PC-9 (cell line): ENCODE data around the gene PCBP1. TPM values are rescaled to one million over a fixed set of nuclear protein-coding genes. Genes with fewer than 3 reads are reported as not detected.
A peak's percentile ranks its signal among the peaks of the same experiment; 100 is the strongest.

ENCODE experiments used
- Bru-seq: library from RNA; stranded (reverse); fragments of 400-500 nt; gene quantifications from one replicate; lab custom pipeline; 2021; lab: Mats Ljungman, UMichigan
- BruChase-seq, 2 experiments: library from RNA; stranded (reverse); fragments of 400-500 nt; gene quantifications; one replicate each; lab custom pipeline; 2021; lab: Mats Ljungman, UMichigan
- BruUV-seq: library from RNA; stranded (reverse); fragments of 400-500 nt; replicated peaks from 2 replicates; lab custom pipeline; 2021; lab: Mats Ljungman, UMichigan
- CTCF ChIA-PET: fragments of 300-600 bp; sonication (Branson Sonifier 250); formaldehyde crosslinking; loops from one replicate; lab custom pipeline; 2022; ENCODE audit warnings: antibody characterized with exemption; lab: Charles Lee
- POLR2A ChIA-PET: fragments of 300-600 bp; sonication (Branson Sonifier 250); formaldehyde crosslinking; loops from one replicate; lab custom pipeline; 2022; ENCODE audit warnings: antibody characterized with exemption; ENCODE audit not compliant: unreplicated experiment; lab: Charles Lee
- DNase-seq, 2 experiments: peaks; one replicate each; pipeline versions ENCODE4 v3.0.0 to v3.0.0-alpha.2; 2015 to 2022; ENCODE audit warnings: mixed read lengths in 1 of 2
- H2AFZ ChIP-seq: fragments of 200-600 bp; sonication (generic); 2 replicates; pipeline ENCODE4 v1.8.1; 2017; ENCODE audit warnings: antibody characterized with exemption
- H3F3A ChIP-seq: fragments of 200-600 bp; sonication (generic); 2 replicates; pipeline ENCODE4 v1.8.1; 2017; ENCODE audit warnings: antibody characterized with exemption, mild to moderate bottlenecking, low read depth; ENCODE audit not compliant: insufficient read depth
- H3K27ac ChIP-seq: fragments of 200-600 bp; sonication (generic); 2 replicates; pipeline ENCODE4 v1.6.1; 2016; ENCODE audit warnings: mixed run types
- H3K27me3 ChIP-seq: fragments of 200-600 bp; sonication (generic); 2 replicates; pipeline ENCODE4 v1.6.1; 2016; ENCODE audit warnings: low read depth, mixed run types; ENCODE audit not compliant: insufficient read depth
- H3K36me3 ChIP-seq: fragments of 200-600 bp; sonication (generic); 2 replicates; pipeline ENCODE4 v1.6.1; 2016; ENCODE audit warnings: low read depth, mixed run types
- H3K4me1 ChIP-seq: fragments of 200-600 bp; sonication (generic); replicated peaks from 2 replicates; pipeline ENCODE4 v1.6.1; 2016; ENCODE audit warnings: mixed run types; ENCODE audit not compliant: insufficient read depth
- H3K4me2 ChIP-seq: fragments of 200-600 bp; sonication (generic); 2 replicates; pipeline ENCODE4 v1.6.1; 2017; ENCODE audit warnings: mixed run types
- H3K4me3 ChIP-seq: fragments of 200-600 bp; sonication (generic); 2 replicates; pipeline ENCODE4 v1.6.1; 2016; ENCODE audit warnings: mixed run types
- H3K79me2 ChIP-seq: fragments of 200-600 bp; sonication (generic); 2 replicates; pipeline ENCODE4 v1.6.1; 2017; ENCODE audit warnings: low read depth, mixed run types
- H3K9me2 ChIP-seq: fragments of 200-600 bp; sonication (generic); 2 replicates; pipeline ENCODE4 v1.8.1; 2017; ENCODE audit warnings: mild to moderate bottlenecking; ENCODE audit not compliant: insufficient read depth
- H3K9me3 ChIP-seq: fragments of 200-600 bp; sonication (generic); 2 replicates; pipeline ENCODE4 v1.8.1; 2016; ENCODE audit warnings: low read depth; ENCODE audit not compliant: insufficient read depth
- H4K20me1 ChIP-seq: fragments of 200-600 bp; sonication (generic); 2 replicates; pipeline ENCODE4 v1.8.1; 2017; ENCODE audit not compliant: insufficient read depth
- CTCF ChIP-seq: fragments of 200-600 bp; sonication (generic); conservative IDR thresholded peaks from 2 replicates; pipeline ENCODE4 v1.6.1; 2017; ENCODE audit warnings: mixed run types, antibody characterized with exemption, mild to moderate bottlenecking, moderate library complexity
- EZH2 ChIP-seq: fragments of 200-600 bp; sonication (generic); IDR thresholded peaks from 2 replicates; pipeline ENCODE4 v1.8.0; 2017; ENCODE audit warnings: antibody characterized with exemption, low read depth
- intact Hi-C: fragments of 100-400 bp; cut with micrococcal nuclease; formaldehyde crosslinking; loops from one replicate; pipeline ENCODE4 v1.10.0; 2022; ENCODE audit not compliant: unreplicated experiment
- long read RNA-seq: library from polyadenylated mRNA; stranded (forward); transcript quantifications from one replicate; pipeline ENCODE4 v2.0.0, GENCODE V29; 2022
- total RNA-seq: library from RNA; stranded (reverse); gene quantifications from 2 replicates; pipeline ENCODE4 v1.2.3, GENCODE V29; 2021

Gene PCBP1
- 148 and 227 TPM in 2 replicates for total RNA-seq
- Bru-seq, nascent RNA, result percentile 97 among the genes with signal in this experiment
- BruChase-seq, experiment 1, labeled RNA remaining after a 2-hour chase, result percentile 100 among the genes with signal in this experiment
- percentile 100 among the genes with signal in this experiment for BruChase-seq, experiment 2, labeled RNA remaining after a 6-hour chase
- long read RNA-seq, transcript PCBP1-201 (1 exons, 1,750 nt), result major isoform, 312 of 312 reads
- long read RNA-seq, partial matches to known transcripts, result 0 of 312 reads
- long read RNA-seq, other reads (novel, unspliced or antisense), result 0 of 312 reads

GRCh38 chr2:70086838-70087701 is at the start of gene PCBP1:
TSS of gene PCBP1 (plus strand) at chr2:70087477. CDS start at chr2:70087744, 267 bp downstream.
- peaks cover 43% of the 10 kb centered on the region for H3K4me1 ChIP-seq
- peak within 1 kb of the TSS; percentile 98 for H3K4me3 ChIP-seq
- H3K27ac ChIP-seq, result peak within 1 kb of the TSS; percentile 100
- peak within 1 kb of the TSS; percentile 85 for H2AFZ ChIP-seq
- peaks cover 32% of the 10 kb centered on the region for H3K36me3 ChIP-seq
- H3K9me2 ChIP-seq, result no peaks in the 10 kb centered on the region
- peak within 1 kb of the TSS; percentile 93 for H3K4me2 ChIP-seq
- ChIA-PET CTCF (no interaction called here), POLR2A (interaction anchor here (0.6 to 0.8 kb wide), 4 partner anchors 37 to 173 kb away, joined by 4 to 11 read pairs (median 7); partner anchors contain the start of gene MXD1)
- intact Hi-C loops, result loop anchor here (1.0 to 5.0 kb wide), 3 partner anchors 55 to 173 kb away; partner anchors contain the start of gene C2orf42
- no peaks in the 10 kb centered on the region for H3K9me3 ChIP-seq
- peaks cover 42% of the 10 kb centered on the region for H3K79me2 ChIP-seq
- no TSS peak for BruUV-seq
- no peaks in the 10 kb centered on the region for H3K27me3 ChIP-seq
- DNase-seq, result peak; percentile 85 to 90
- H4K20me1 ChIP-seq, result no peaks in the 10 kb centered on the region
- peaks cover 62% of the 10 kb centered on the region for H3F3A ChIP-seq
- no peak for TF ChIP-seq EZH2
- no peak for TF ChIP-seq CTCF

- POLR2A ChIA-PET, result no interaction called here
- H3K4me3 ChIP-seq, result no peak overlapping the region
- H3K79me2 ChIP-seq, result no peaks in the 10 kb centered on the region
- no peaks in the 10 kb centered on the region for H3K9me3 ChIP-seq
- H3K36me3 ChIP-seq, result no peaks in the 10 kb centered on the region
- no peaks in the 10 kb centered on the region for H3F3A ChIP-seq
- H3K4me2 ChIP-seq, result no peak overlapping the region
- BruUV-seq, result no TSS peak
- H3K4me1 ChIP-seq, result peaks cover 2% of the 10 kb centered on the region; the same call in 1 of the 2 replicates
- no peak overlapping the region for H3K27ac ChIP-seq
- TF ChIP-seq EZH2 (no peak), CTCF (no peak)
- no peaks in the 10 kb centered on the region for H3K27me3 ChIP-seq
- H2AFZ ChIP-seq, result no peak overlapping the region
- CTCF ChIA-PET, result no interaction called here
- no peaks in the 10 kb centered on the region for H3K9me2 ChIP-seq
- no peaks in the 10 kb centered on the region for H4K20me1 ChIP-seq
- intact Hi-C loops, result no loop called here
- DNase-seq, result no peak
Observed at GRCh38 chr2:70039366-70039765, 47.9 kb upstream of the PCBP1 start.

GRCh38 chr2:70041663-70042062 is 45.6 kb upstream of the PCBP1 start:
- H3K27me3 ChIP-seq, result no peaks in the 10 kb centered on the region
- peaks cover 17% of the 10 kb centered on the region for H3K4me1 ChIP-seq
- H3K4me3 ChIP-seq, result no peak overlapping the region
- no peaks in the 10 kb centered on the region for H3K9me2 ChIP-seq
- ChIA-PET CTCF (no interaction called here), POLR2A (interaction anchor here (0.6 kb wide), 1 partner anchor 8 kb away, joined by 3 read pairs; no protein-coding TSS in a partner anchor)
- TF ChIP-seq CTCF (no peak), EZH2 (no peak)
- peaks cover 9% of the 10 kb centered on the region; the same call in 1 of the 2 replicates for H3F3A ChIP-seq
- H3K4me2 ChIP-seq, result no peak overlapping the region
- no TSS peak for BruUV-seq
- no peaks in the 10 kb centered on the region; the same call in 1 of the 2 replicates for H3K36me3 ChIP-seq
- H2AFZ ChIP-seq, result no peak overlapping the region
- no peaks in the 10 kb centered on the region for H3K79me2 ChIP-seq
- H4K20me1 ChIP-seq, result no peaks in the 10 kb centered on the region
- H3K9me3 ChIP-seq, result no peaks in the 10 kb centered on the region
- H3K27ac ChIP-seq, result no peak overlapping the region
- no peak for DNase-seq
- intact Hi-C loops, result no loop called here
